CD4-positive, alpha-beta T cell (primary cell): ENCODE data around the gene TARP.
"Not testable (repeated sequence)": the region's sequence is repeated elsewhere in the genome, so short reads cannot be mapped to it uniquely, and the experiment has no call there.

Source experiments
- ATAC-seq: fragments of 200-7000 bp; cut with Tn5 transposase; one replicate; pipeline ENCODE4 v1.10.0; 2022; ENCODE audit warnings: mild to moderate bottlenecking; ENCODE audit not compliant: poor library complexity
- CTCF ChIA-PET: fragments of 350-600 bp; sonication (Branson Sonifier 250); formaldehyde crosslinking; loops from one replicate; lab custom pipeline; 2021; ENCODE audit warnings: antibody characterized with exemption, inconsistent platforms; lab: Charles Lee
- POLR2A ChIA-PET: fragments of 350-600 bp; sonication (Branson Sonifier 250); formaldehyde crosslinking; loops from one replicate; lab custom pipeline; 2021; ENCODE audit warnings: antibody characterized with exemption, inconsistent platforms; lab: Charles Lee
- DNase-seq, 14 experiments: peaks; one replicate each; pipeline ENCODE4 v3.0.0-alpha.2; 2013 to 2020; ENCODE audit warnings: mixed read lengths in 2 of 14
- H3K27ac ChIP-seq, 2 donors: one replicate each; pipeline versions ENCODE4 v1.5.1 to v1.7.0; 2013; ENCODE audit warnings: low read length in 2 of 2, low read depth in 1 of 2, mild to moderate bottlenecking in 1 of 2
- H3K27me3 ChIP-seq, 2 experiments: 1 replicate in 1 of 2; 2 replicates in 1 of 2; pipeline versions ENCODE4 v1.6.1 to v1.7.0; 2013; ENCODE audit warnings: low read length in 2 of 2, control low read depth in 1 of 2, mild to moderate bottlenecking in 1 of 2, moderate library complexity in 1 of 2; ENCODE audit not compliant: insufficient read depth in 2 of 2, control insufficient read depth in 1 of 2
- H3K36me3 ChIP-seq: one replicate; pipeline ENCODE4 v1.6.1; 2013; ENCODE audit warnings: low read length, control low read depth; ENCODE audit not compliant: insufficient read depth
- H3K4me1 ChIP-seq: one replicate; pipeline ENCODE4 v1.6.1; 2013; ENCODE audit warnings: low read length, control low read depth; ENCODE audit not compliant: insufficient read depth
- H3K4me3 ChIP-seq: one replicate; pipeline ENCODE4 v1.5.1; 2013; ENCODE audit warnings: mild to moderate bottlenecking, low read length, moderate library complexity
- H3K9me3 ChIP-seq, 2 experiments: 1 replicate in 1 of 2; 2 replicates in 1 of 2; pipeline versions ENCODE4 v1.6.1 to v1.7.0; 2013; ENCODE audit warnings: low read length in 2 of 2, mild to moderate bottlenecking in 2 of 2, control low read depth in 1 of 2, moderate library complexity in 1 of 2; ENCODE audit not compliant: control insufficient read depth in 1 of 2, insufficient read depth in 1 of 2
- H3K27ac Mint-ChIP-seq: one replicate; pipeline ENCODE4 v1.8.0; 2020; ENCODE audit warnings: mixed read lengths
- H3K27me3 Mint-ChIP-seq: one replicate; pipeline ENCODE4 v1.8.0; 2021; ENCODE audit warnings: mixed read lengths
- H3K36me3 Mint-ChIP-seq: one replicate; pipeline ENCODE4 v1.8.0; 2021; ENCODE audit warnings: low read depth, mixed read lengths
- H3K4me1 Mint-ChIP-seq: one replicate; pipeline ENCODE4 v1.8.0; 2021; ENCODE audit warnings: low read depth, mixed read lengths
- H3K4me3 Mint-ChIP-seq: one replicate; pipeline ENCODE4 v1.8.0; 2020; ENCODE audit warnings: mild to moderate bottlenecking, mixed read lengths
- H3K9me3 Mint-ChIP-seq: one replicate; pipeline ENCODE4 v1.8.0; 2020; ENCODE audit warnings: mixed read lengths
- CTCF ChIP-seq: fragments of 200-600 bp; IDR thresholded peaks from one replicate; pipeline ENCODE4 v1.8.0; 2022; ENCODE audit warnings: antibody characterized with exemption, mild to moderate bottlenecking
- intact Hi-C, 2 experiments: fragments of 100-400 bp; cut with DNase I in 1 of 2; cut with micrococcal nuclease in 1 of 2; formaldehyde crosslinking; loops; one replicate each; pipeline versions ENCODE4 v1.15.1 to v1.9.0; 2023 to 2025; cut with DNase I, micrococcal nuclease

Gene TARP

GRCh38 chr7:38264602-38265001 is 8.8 kb downstream of the TARP start:
- intact Hi-C loops, H3K9me3 Mint-ChIP-seq, H3K9me3 ChIP-seq, H3K27me3 Mint-ChIP-seq, CTCF ChIA-PET, H3K4me1 ChIP-seq, H3K36me3 ChIP-seq, H3K27ac ChIP-seq, H3K4me3 Mint-ChIP-seq, H3K36me3 Mint-ChIP-seq, ATAC-seq, DNase-seq, H3K4me3 ChIP-seq, H3K4me1 Mint-ChIP-seq, POLR2A ChIA-PET, H3K27me3 ChIP-seq: not testable (repeated sequence)
- peak overlapping the region; percentile 61 for H3K27ac Mint-ChIP-seq

DNA sequence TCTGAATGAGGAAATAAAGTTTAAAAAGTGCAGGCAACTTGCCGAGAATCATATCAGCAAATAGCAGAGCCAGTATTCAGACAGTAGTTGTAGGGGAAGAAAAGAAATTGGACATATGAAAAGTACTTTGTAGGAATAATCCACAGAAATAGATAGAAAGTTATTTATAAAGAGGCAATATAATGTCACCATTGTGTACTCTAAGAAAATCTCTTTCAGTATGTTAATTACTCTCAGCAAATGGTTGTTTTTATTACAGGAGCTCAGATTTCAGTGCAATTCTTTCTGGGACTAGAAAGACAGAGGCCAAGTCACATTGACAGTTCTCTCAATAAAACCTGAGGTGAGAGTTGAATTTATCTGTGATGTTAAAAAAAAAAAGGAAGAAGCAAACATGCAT is 10.2 kb downstream of the TARP start:
- H3K9me3 Mint-ChIP-seq, H3K27ac ChIP-seq, H3K4me3 Mint-ChIP-seq, H3K4me3 ChIP-seq, H3K36me3 Mint-ChIP-seq, POLR2A ChIA-PET, H3K36me3 ChIP-seq, H3K27me3 ChIP-seq, ATAC-seq, H3K27ac Mint-ChIP-seq, H3K4me1 ChIP-seq, H3K27me3 Mint-ChIP-seq, intact Hi-C loops, H3K4me1 Mint-ChIP-seq, DNase-seq, H3K9me3 ChIP-seq: not testable (repeated sequence)
- CTCF ChIA-PET = interaction anchor here (1.8 kb wide), 1 partner anchor 72 kb away, joined by 4 read pairs; no protein-coding TSS in a partner anchor

GRCh38 chr7:38262545-38262944 is 10.9 kb downstream of the TARP start:
- DNase-seq = no peak
- intact Hi-C loops = no loop called here
- Histone ChIP-seq H3K27ac (no peak overlapping the region), H3K9me3 (no peaks in the 10 kb centered on the region), H3K4me3 (no peak overlapping the region), H3K36me3 (no peaks in the 10 kb centered on the region), H3K27me3 (no peaks in the 10 kb centered on the region), H3K4me1 (no peaks in the 10 kb centered on the region)
- no peaks in the 10 kb centered on the region for H3K27me3 Mint-ChIP-seq
- no peak for ATAC-seq
- H3K4me3 Mint-ChIP-seq = no peak overlapping the region
- TF ChIP-seq CTCF = no peak
- H3K4me1 Mint-ChIP-seq = peaks cover 4% of the 10 kb centered on the region
- no peaks in the 10 kb centered on the region for H3K36me3 Mint-ChIP-seq
- no peak overlapping the region for H3K27ac Mint-ChIP-seq
- no peaks in the 10 kb centered on the region for H3K9me3 Mint-ChIP-seq
- ChIA-PET CTCF (interaction anchor here (1.8 kb wide), 1 partner anchor 73 kb away, joined by 4 read pairs; no protein-coding TSS in a partner anchor), POLR2A (no interaction called here)

DNA sequence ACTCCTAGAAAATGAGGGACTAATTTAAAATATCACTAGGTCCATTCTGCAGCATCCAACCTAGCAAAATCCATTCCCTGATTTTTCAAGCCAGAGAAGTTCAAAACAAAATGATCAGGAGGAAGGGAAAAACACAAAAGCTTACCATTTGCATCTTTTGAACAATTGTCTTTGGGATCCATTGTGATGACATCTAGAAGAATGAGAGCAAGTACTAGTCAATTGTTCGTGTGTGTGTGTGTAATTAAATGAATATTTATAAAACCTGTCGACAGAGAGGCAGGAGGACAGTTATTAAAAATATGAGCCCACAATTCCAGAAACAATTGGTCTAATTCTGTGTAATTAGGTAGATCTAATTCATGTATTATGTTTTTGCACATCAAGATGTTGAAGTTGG is 11.4 kb downstream of the TARP start:
- H3K27me3 ChIP-seq, H3K9me3 Mint-ChIP-seq, H3K27ac ChIP-seq, H3K36me3 ChIP-seq, H3K27ac Mint-ChIP-seq, H3K36me3 Mint-ChIP-seq, POLR2A ChIA-PET, H3K4me3 ChIP-seq, H3K27me3 Mint-ChIP-seq, H3K9me3 ChIP-seq, intact Hi-C loops, H3K4me3 Mint-ChIP-seq, H3K4me1 Mint-ChIP-seq, DNase-seq, ATAC-seq, H3K4me1 ChIP-seq: not testable (repeated sequence)
- CTCF ChIA-PET = interaction anchor here (1.8 kb wide), 1 partner anchor 74 kb away, joined by 4 read pairs; no protein-coding TSS in a partner anchor

DNA sequence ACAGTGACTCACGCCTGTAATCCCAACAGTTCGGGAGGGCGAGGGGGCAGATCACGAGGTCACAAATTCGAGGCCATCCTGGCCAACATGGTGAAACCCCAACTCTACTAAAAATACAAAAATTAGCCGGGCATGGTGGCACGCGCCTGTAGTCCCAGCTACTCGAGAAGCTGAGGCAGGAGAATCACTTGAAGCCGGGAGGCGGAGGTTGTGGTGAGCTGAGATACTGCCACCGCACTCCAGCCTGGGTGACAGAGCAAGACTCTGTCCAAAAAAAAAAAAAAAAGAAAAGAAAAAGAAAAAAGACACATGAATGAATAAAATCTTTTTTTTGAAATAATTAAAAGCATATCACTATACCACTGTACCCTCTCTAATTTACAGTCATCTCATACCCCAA is 11.8 kb downstream of the TARP start:
- H3K27ac Mint-ChIP-seq, H3K36me3 Mint-ChIP-seq, H3K4me1 Mint-ChIP-seq, H3K9me3 ChIP-seq, DNase-seq, CTCF ChIA-PET, POLR2A ChIA-PET, H3K27me3 ChIP-seq, H3K4me3 Mint-ChIP-seq, H3K27ac ChIP-seq, ATAC-seq, H3K4me3 ChIP-seq, H3K36me3 ChIP-seq, H3K27me3 Mint-ChIP-seq, intact Hi-C loops, H3K9me3 Mint-ChIP-seq, H3K4me1 ChIP-seq: not testable (repeated sequence)

DNA sequence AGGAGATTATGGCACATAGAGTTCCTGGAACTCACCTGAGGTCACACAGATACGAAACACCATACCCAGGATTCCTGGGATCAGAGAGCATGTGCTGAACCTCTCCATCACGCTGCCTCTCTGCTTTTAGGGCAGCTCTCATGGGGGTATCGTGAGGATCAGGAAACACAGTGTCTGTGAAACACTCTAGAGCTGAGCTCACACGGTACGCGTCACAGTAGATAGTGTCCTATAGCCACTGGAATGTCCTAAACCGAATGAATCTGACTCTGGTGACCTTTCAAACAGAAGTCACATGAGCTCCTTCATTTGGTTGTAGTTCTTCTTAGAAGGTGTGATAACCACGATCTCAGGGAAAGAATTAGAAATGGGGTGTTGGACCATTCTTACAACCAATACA is 14.3 kb downstream of the TARP start:
- DNase-seq, CTCF ChIA-PET, POLR2A ChIA-PET, H3K27me3 ChIP-seq, H3K36me3 Mint-ChIP-seq, H3K4me3 ChIP-seq, H3K36me3 ChIP-seq, ATAC-seq, H3K4me1 Mint-ChIP-seq, intact Hi-C loops, H3K4me1 ChIP-seq, H3K4me3 Mint-ChIP-seq, H3K27ac ChIP-seq, H3K27ac Mint-ChIP-seq, H3K9me3 Mint-ChIP-seq, H3K9me3 ChIP-seq, H3K27me3 Mint-ChIP-seq: not testable (repeated sequence)
